DND-41 (cell line): ENCODE measurements around the gene EEIG1.
A peak's percentile ranks its signal among the peaks of the same experiment; 100 is the strongest.

Source experiments
- ATAC-seq: fragments of 200-7000 bp; cut with Tn5 transposase; 3 replicates; pipeline ENCODE4 v1.9.1; 2021; ENCODE audit warnings: low read depth; ENCODE audit not compliant: insufficient read depth
- DNase-seq: peaks from one replicate; pipeline ENCODE4 v3.0.0-alpha.2; 2020
- H2AFZ ChIP-seq: 2 replicates; pipeline ENCODE4 v1.6.0; 2012; ENCODE audit warnings: low read depth, low read length
- H3K27ac ChIP-seq: 2 replicates; pipeline ENCODE4 v1.5.1; 2012; ENCODE audit warnings: low read length, inconsistent platforms
- H3K27me3 ChIP-seq: fragments of 200-600 bp; sonication (generic); 2 replicates; pipeline ENCODE4 v1.6.0; 2012; ENCODE audit warnings: low read length, mild to moderate bottlenecking, inconsistent platforms; ENCODE audit not compliant: insufficient read depth, poor library complexity
- H3K36me3 ChIP-seq: 2 replicates; pipeline ENCODE4 v1.5.1; 2012; ENCODE audit warnings: low read length, inconsistent platforms; ENCODE audit not compliant: insufficient read depth
- H3K4me1 ChIP-seq: 2 replicates; pipeline ENCODE4 v1.5.1; 2012; ENCODE audit warnings: mild to moderate bottlenecking, low read length; ENCODE audit not compliant: insufficient read depth
- H3K4me2 ChIP-seq: 2 replicates; pipeline ENCODE4 v1.6.0; 2012; ENCODE audit warnings: mild to moderate bottlenecking, moderate library complexity, low read length, inconsistent platforms; ENCODE audit not compliant: insufficient read depth
- H3K4me3 ChIP-seq, 2 experiments: fragments of 200-600 bp in 1 of 2; shearing (Covaris generic) in 1 of 2; 2 replicates each; pipeline ENCODE4 v1.5.1; 2012 to 2016; ENCODE audit warnings: inconsistent platforms in 2 of 2, low read length in 2 of 2, mild to moderate bottlenecking in 2 of 2, low read depth in 1 of 2, moderate library complexity in 1 of 2
- H3K79me2 ChIP-seq: 2 replicates; pipeline ENCODE4 v1.6.0; 2012; ENCODE audit warnings: low read length, inconsistent platforms; ENCODE audit not compliant: insufficient read depth
- H3K9ac ChIP-seq: 2 replicates; pipeline ENCODE4 v1.6.0; 2012; ENCODE audit warnings: low read depth, mild to moderate bottlenecking, inconsistent platforms, low read length, moderate library complexity
- H3K9me3 ChIP-seq: 2 replicates; pipeline ENCODE4 v1.5.1; 2012; ENCODE audit warnings: low read length, moderate library complexity, mild to moderate bottlenecking, inconsistent platforms; ENCODE audit not compliant: insufficient read depth, severe bottlenecking
- H4K20me1 ChIP-seq: 2 replicates; pipeline ENCODE4 v1.6.0; 2012; ENCODE audit warnings: low read length; ENCODE audit not compliant: insufficient read depth
- CTCF ChIP-seq: IDR thresholded peaks from 2 replicates; pipeline ENCODE4 v1.5.1; 2012; ENCODE audit warnings: borderline replicate concordance, low read length, moderate library complexity, mild to moderate bottlenecking; ENCODE audit not compliant: poor library complexity, severe bottlenecking; ENCODE audit errors: extremely low read depth
- EZH2 ChIP-seq: IDR thresholded peaks from 3 replicates; pipeline ENCODE4 v1.6.1; 2012; ENCODE audit warnings: borderline replicate concordance, low read depth, mild to moderate bottlenecking, moderate library complexity, low read length, inconsistent platforms; ENCODE audit not compliant: severe bottlenecking

The EEIG1 gene

GRCh38 chr9:127934248-127934647 is 46.5 kb downstream of the EEIG1 start:
- TF ChIP-seq EZH2: no peak
- TF ChIP-seq CTCF: no peak
- peaks cover 26% of the 10 kb centered on the region for H3K36me3 ChIP-seq
- H3K4me3 ChIP-seq: no peak overlapping the region
- no peak overlapping the region for H2AFZ ChIP-seq
- no peaks in the 10 kb centered on the region for H3K9me3 ChIP-seq
- H3K79me2 ChIP-seq: peaks cover 38% of the 10 kb centered on the region
- no peak overlapping the region for H3K9ac ChIP-seq
- peak overlapping the region; percentile 74; the same call in 1 of the 2 replicates for H3K4me2 ChIP-seq
- DNase-seq (no peak), ATAC-seq (no peak)
- peaks cover 35% of the 10 kb centered on the region for H4K20me1 ChIP-seq
- no peak overlapping the region for H3K27ac ChIP-seq
- H3K27me3 ChIP-seq: no peaks in the 10 kb centered on the region
- H3K4me1 ChIP-seq: peaks cover 37% of the 10 kb centered on the region

- no peak for ATAC-seq
- Histone ChIP-seq H3K4me2 (no peak overlapping the region), H3K9ac (no peak overlapping the region), H3K4me1 (peaks cover 21% of the 10 kb centered on the region), H3K79me2 (peaks cover 25% of the 10 kb centered on the region), H3K36me3 (peaks cover 23% of the 10 kb centered on the region), H3K4me3 (no peak overlapping the region), H2AFZ (no peak overlapping the region), H3K9me3 (no peaks in the 10 kb centered on the region), H3K27ac (no peak overlapping the region), H3K27me3 (no peaks in the 10 kb centered on the region), H4K20me1 (peaks cover 41% of the 10 kb centered on the region)
- no peak for DNase-seq
- TF ChIP-seq CTCF (no peak), EZH2 (no peak)
These were observed 49.5 kb downstream of the EEIG1 start for GRCh38 chr9:127931092-127931881.
